Mucosa of descending colon (tissue), 3 donors: ENCODE measurements around the gene EMID1. TPM values are rescaled to one million over a fixed set of nuclear protein-coding genes. Genes with fewer than 3 reads are reported as not detected.

Experiments
- ATAC-seq: fragments of 200-7000 bp; cut with Tn5 transposase; one replicate; pipeline ENCODE4 v1.9.1; 2020; ENCODE audit warnings: mild to moderate bottlenecking, moderate library complexity
- DNase-seq, 3 donors: peaks; one replicate each; pipeline ENCODE4 v3.0.0-alpha.2; 2020
- H3K36me3 ChIP-seq: fragments of 200-600 bp; one replicate; pipeline ENCODE4 v1.8.0; 2021; ENCODE audit warnings: low read depth, mild to moderate bottlenecking
- H3K4me1 ChIP-seq: fragments of 200-600 bp; one replicate; pipeline ENCODE4 v1.8.0; 2021; ENCODE audit warnings: low read depth, mild to moderate bottlenecking
- H3K4me3 ChIP-seq: fragments of 200-600 bp; one replicate; pipeline ENCODE4 v1.8.0; 2021; ENCODE audit warnings: mild to moderate bottlenecking
- H3K9me3 ChIP-seq: fragments of 200-600 bp; one replicate; pipeline ENCODE4 v1.8.0; 2021; ENCODE audit warnings: mild to moderate bottlenecking
- CTCF ChIP-seq: fragments of 200-600 bp; IDR thresholded peaks from one replicate; pipeline ENCODE4 v1.8.0; 2022; ENCODE audit warnings: antibody characterized with exemption, mild to moderate bottlenecking
- intact Hi-C, 2 donors: fragments of 100-400 bp; cut with DNase I in 1 of 2; cut with micrococcal nuclease in 1 of 2; formaldehyde crosslinking; loops; one replicate each; pipeline versions ENCODE4 v1.11.0 to v1.11.1; 2022; cut with DNase I, micrococcal nuclease
- total RNA-seq, 3 donors: library from RNA; stranded (reverse); fragmentation: NEBNext Ultra II Directional in 2 of 3; extraction: Animal tissue kit (Norgen Biotek cat#: 25700) in 2 of 3; gene quantifications; one replicate each; pipeline versions ENCODE4 v1.2.1 to v1.2.4, GENCODE V29; 2021 to 2023
- donor health status: DM: no; HTN: no; CAD: no; lungs with moderate emphysema.
- donor health status: DM: no; HTN: no; CAD: no.
- donor health status: DM: no; HTN: yes; CAD: no.

The EMID1 gene
- total RNA-seq, 3 donors from 2014 or later = 1.6 to 4.3 (median 3.0) TPM

- ATAC-seq = no peak
- no peak overlapping the region for H3K4me3 ChIP-seq
- no peaks in the 10 kb centered on the region for H3K9me3 ChIP-seq
- no peak for DNase-seq
- no peaks in the 10 kb centered on the region for H3K4me1 ChIP-seq
- H3K36me3 ChIP-seq = no peaks in the 10 kb centered on the region
- TF ChIP-seq CTCF = no peak
- intact Hi-C loops = no loop called here
These were observed 8.5 kb downstream of the EMID1 start for GRCh38 chr22:29214232-29214631.

GRCh38 chr22:29215012-29215860 lies 9.5 kb downstream of the EMID1 start:
- no peak for TF ChIP-seq CTCF
- Histone ChIP-seq H3K9me3 (no peaks in the 10 kb centered on the region), H3K4me1 (no peaks in the 10 kb centered on the region), H3K4me3 (no peak overlapping the region), H3K36me3 (no peaks in the 10 kb centered on the region)
- DNase-seq (no peak), ATAC-seq (no peak)
- intact Hi-C loops = no loop called here

GRCh38 chr22:29216011-29216872 lies 10.5 kb downstream of the EMID1 start:
- no peak for DNase-seq
- no peak for ATAC-seq
- no peaks in the 10 kb centered on the region for H3K9me3 ChIP-seq
- intact Hi-C loops = no loop called here
- H3K4me3 ChIP-seq = no peak overlapping the region
- TF ChIP-seq CTCF = no peak
- no peaks in the 10 kb centered on the region for H3K4me1 ChIP-seq
- no peaks in the 10 kb centered on the region for H3K36me3 ChIP-seq

- ATAC-seq (peak; percentile 40), DNase-seq (no peak)
- no peaks in the 10 kb centered on the region for H3K36me3 ChIP-seq
- H3K9me3 ChIP-seq = no peaks in the 10 kb centered on the region
- H3K4me3 ChIP-seq = no peak overlapping the region
- no peak for TF ChIP-seq CTCF
- intact Hi-C loops = no loop called here
- H3K4me1 ChIP-seq = no peaks in the 10 kb centered on the region
These were observed 11.4 kb downstream of the EMID1 start for GRCh38 chr22:29216873-29217666.
